HG02870 (cell line): ENCODE data around the gene AKAP13.

Experiments used
- ATAC-seq: cut with Tn5 transposase; IDR thresholded peaks from one replicate; pipeline ENCODE4 v1.9.1; 2021; ENCODE audit warnings: mild to moderate bottlenecking, moderate library complexity; ENCODE audit not compliant: unreplicated experiment

Gene AKAP13

DNA sequence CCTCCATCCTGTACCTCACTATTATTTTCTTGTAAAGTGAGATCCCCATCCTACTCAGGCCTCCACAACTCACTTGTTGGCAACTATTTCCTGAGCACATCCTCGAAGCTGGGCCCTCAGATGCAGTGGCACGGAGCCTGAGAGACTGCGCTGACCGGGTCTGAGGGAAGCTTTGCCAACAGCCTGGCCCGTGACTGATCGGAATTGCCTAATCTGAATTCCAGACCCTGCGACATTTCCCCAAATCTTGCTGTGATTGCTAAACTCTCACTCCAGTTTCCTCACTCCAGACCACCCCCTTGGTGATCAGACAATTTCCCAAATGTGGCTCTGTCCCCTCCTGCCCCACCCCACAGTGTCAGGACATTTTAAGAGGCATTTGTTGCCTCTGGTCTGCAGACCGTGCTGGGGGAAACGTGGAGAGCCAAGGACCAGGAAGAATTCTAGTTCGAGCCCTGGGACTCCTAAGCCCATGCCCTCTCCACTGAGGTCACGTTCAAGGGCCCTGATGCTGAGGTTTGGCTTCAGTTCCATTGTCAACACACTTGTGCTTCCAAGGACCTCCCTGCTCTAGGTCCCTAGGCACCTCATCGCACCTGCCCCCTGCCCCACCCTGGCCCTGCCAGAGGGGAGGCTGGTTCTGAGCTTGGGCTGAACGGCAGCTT is 391.5 kb downstream of the AKAP13 start:
- ATAC-seq: no peak

DNA sequence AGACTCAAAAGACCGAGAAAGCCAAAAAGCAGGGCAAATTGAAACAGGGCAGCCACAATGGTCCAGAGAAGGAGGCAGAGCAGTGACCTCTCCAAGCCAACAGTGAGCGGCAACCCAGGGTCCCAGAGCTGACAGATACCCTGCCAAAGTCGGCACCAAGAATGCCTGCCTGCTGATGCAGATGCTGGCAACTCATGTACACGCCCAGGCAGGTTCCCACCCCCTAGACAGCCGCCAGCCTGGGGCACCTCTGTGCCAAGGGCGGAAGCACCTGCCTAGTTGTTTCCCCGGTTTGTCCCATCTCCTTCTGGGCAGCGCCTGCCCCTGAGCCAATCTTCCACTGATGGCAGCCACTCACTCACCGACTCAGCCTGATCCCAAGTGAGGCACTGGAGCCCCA is 392.3 kb downstream of the AKAP13 start:
- ATAC-seq: no peak

DNA sequence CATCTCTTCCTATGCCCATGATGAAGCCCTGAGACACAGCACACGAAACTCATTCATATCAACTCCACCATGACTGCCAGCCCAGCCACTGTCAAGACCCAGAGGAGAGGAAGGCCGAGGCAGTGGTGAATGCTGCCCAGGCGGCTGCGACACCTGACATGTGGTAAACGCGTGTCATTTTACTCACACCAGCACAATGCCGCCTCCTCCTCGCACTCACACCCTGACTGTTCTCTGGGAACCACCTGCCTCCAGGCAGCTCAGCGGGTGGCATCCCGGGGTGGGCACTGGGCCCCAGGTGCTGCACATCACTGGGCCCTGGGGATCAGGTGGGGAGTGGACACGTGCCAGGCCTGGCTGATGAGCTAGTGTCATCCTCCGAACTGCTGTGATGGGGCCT is 392.8 kb downstream of the AKAP13 start:
- no peak for ATAC-seq

DNA sequence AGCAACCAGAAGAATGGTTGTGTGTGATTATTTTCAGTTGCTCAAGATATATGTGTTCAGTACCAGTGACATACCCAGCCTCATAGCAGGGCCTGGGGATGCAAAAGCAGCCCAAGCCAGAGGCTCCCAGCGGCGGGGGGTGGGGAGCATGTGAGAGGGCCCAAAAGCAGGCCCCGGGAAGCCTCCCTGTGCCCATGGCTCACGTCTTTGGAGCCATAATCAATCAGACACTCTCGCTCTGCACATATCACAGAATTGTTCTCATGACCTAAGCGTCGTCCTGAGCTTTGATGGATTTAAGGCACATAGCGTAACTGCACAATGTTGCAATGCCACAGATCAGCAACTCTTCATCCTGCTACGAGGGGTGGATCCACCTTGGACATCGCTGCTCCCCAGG is 393.6 kb downstream of the AKAP13 start:
- ATAC-seq: no peak

DNA sequence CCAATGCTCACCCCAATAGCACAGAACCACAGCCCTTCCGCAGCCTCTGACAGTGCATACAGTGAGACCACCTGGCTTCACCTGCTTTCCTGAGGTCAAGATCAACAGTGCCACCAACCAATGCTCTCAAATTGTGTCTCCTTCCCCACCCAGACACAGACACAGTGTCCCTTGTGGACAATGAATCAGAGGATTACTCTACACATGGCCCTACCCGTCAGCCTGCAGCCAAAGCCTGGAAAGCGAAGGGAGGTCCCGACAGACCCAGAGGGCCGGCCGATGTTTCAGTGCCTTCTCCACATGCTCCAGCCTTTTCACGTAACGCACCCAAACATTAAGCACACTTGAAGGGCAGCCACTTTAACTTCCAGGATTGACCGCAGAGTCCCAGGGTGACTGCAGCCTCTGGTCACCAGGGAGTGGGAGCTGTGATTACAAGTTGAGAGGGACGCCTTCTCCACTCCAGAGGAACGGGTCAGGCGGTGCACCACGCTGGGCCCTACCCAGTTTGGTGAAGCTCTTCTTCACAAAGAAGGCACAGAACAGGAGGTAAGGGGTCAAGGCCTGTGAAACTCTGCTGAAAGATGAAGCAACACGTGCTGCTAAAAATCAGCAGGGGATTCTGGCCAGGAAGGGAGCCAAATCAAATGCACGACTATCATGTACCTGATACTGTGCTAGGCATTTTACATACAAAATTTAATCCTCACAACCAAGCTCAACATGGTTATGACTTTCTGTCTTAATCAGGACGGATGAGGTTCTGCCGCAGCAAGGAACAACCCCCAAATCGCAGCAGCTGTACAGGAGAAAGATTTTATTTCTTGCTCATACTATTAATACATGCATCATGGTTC is 397.1 kb downstream of the AKAP13 start:
- ATAC-seq: no peak

DNA sequence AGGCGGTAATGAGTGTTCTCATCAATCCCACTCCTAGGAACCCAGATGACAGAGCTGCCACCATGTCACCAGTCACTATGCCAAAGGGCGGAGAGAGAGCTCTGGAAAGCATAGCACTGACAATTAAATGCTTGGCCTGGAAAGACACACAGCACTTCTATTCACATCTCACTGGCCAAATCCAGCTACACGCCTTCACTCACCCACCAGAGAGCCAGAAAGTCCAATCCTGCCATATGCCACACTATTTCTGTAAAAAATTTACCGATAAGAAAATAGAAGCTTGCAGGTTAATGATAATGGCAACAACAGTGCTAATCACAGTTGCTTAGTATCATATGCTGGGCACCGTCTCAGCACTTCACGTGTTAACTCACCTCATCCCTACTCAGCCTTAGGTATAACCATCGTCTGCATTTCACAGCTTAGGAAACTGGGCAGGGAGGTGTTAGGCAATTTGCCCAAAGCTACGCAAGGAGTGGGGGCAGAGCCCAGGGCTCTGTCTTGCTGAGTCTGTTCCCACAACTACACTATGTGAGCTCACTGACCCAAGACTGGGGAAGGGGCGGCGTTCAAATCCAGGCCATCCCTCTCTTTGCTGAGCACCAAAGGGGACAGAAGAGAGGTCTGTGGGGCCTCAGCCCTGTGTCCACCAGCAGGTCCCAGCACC is 397.8 kb downstream of the AKAP13 start:
- no peak for ATAC-seq

DNA sequence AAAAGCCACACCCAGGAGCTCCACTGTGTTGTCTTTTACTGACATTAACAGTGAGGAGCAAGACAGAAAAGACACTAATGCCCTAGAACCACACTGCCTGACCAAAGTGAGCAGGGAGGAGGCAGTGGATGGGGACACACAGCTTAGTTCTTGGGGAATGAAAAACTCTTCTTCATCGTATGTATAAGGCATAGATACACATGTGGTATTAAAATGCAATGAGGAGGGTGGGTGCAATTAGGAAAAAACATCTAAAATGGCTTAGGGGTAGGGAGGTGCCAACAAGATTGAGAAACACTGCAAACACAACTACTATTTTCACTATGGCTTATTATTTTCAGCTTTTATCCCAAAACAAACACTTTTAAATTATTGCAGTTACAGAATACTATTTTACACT is 398.8 kb downstream of the AKAP13 start:
- no peak for ATAC-seq

DNA sequence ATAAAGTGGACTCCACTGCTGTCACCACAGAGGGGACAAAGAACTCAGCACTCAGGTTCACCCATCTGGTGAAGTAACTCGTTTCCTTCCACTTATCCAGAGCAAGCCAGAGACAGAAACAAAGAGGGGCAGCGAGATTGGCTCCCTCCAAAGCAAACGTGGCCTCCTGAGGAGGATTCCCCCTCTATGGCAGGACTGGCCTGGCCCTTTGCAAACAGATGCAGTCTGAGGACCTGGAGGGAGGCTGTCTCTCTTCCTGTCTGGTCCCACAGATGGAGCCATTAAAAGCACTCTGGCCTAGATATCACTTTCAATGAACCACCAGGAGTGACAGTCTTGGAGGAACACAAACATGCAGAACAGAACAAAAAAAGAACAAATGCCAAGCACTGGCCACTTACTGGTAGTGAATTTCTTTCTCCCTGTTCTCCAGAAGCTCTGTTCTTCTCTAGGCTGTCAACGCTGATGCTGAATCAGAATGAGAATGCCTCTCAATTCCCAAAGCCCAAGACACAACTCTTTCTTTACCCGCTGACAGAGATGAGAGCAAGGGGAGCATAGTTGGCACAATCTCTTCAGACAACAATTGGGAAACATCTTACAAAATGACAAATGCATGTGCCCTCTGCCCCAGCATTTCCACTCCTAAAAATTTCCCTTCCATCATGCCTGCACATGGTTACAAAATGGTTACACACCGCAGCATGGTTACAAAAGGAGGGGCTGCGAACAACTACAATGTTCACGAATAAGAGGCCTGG is 400.0 kb downstream of the AKAP13 start:
- ATAC-seq: no peak

DNA sequence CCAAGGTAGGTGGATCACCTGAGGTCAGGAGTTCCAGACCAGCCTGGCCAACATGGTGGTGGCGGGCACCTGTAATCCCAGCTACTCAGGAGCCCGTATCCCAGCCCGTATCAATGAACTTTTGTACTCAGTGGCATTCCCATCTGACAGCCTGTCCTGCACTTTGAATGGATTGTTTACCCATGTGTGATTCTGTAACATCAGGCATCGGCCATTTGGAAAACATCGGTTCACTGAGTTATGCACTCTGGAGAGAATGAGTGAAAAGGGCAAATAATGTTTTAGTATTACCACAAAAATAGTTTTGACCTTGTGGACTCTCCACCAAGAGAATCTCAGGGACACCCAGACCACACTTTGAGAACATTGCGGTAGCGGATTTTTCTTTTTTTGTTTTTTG is 400.7 kb downstream of the AKAP13 start:
- ATAC-seq: no peak

DNA sequence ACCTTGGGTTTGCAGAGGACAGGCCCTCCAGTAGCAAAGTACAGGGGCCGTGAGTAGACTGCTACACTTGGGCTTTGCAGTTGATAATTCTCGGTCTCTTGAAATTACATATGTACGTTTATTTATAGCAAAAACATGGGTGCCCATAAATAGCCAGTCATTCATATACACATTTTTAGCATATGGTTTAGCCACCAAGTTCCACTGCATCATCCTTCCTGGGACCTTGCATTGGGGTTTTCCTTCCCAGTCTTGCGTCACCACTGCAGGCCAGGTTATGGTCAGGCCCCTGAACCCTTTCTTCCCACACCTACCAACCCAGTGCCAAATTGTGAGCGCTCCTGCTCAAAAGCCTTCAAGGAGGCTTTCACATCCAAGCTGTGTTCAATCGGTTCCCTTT is 401.7 kb downstream of the AKAP13 start:
- ATAC-seq: no peak

DNA sequence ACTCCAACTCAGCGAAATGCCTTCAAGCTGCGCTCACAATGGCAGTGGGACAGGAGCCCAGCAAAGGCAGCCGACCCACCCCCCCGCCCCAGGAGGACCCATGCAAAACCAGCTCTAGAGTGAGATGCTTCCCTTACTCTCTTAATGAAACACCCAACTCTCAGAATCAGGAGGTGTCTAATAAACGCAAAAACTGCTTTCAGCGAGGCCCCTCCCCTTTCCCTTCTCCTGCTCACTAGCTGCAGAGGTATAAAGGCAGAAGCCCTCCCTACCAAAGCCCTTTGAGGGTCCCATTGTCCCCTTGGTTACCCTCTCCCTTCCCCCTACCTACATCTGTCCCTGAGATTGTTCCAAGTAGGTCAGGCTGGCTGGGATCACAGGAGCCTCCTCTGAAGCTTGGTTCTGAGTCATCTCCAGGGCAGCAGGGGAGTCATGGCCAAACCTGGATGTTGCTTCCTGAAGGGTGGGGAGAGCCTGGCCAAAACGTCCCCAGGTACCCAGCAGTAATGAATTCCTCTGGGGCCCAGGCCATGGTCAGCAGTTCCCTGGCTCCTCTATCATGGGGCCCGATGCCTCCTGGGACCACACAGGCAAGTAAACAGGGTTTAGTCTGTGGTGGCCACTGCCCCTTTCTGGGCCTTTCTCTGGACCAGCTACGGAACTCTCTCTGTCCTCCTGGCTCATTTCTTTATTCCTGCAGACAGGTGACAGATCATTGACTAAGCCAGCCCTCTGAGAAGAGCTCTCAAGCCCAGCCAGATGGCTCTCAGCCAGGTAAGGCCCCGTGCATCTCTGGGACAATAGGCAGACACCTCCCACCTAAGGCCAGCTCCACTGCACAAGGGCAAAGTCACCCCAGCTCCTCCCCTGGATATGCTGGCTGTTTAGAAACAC is 405.7 kb downstream of the AKAP13 start:
- ATAC-seq: no peak

DNA sequence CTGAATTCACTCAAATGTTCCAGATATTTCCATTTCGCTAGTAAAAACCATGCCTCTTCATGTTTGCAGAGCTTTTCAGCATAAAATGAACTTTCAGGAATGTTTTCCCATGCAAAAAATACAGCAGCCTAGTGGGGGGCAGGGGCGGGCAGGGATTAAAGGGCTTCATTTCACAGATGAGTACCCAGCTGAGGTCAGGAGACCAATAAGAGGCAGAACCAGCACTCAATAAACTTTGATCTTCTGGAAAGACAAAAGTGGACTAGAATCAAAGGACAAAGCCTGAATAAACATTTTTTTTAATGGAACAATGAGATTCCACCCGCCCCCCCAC is 406.3 kb downstream of the AKAP13 start:
- ATAC-seq: no peak

DNA sequence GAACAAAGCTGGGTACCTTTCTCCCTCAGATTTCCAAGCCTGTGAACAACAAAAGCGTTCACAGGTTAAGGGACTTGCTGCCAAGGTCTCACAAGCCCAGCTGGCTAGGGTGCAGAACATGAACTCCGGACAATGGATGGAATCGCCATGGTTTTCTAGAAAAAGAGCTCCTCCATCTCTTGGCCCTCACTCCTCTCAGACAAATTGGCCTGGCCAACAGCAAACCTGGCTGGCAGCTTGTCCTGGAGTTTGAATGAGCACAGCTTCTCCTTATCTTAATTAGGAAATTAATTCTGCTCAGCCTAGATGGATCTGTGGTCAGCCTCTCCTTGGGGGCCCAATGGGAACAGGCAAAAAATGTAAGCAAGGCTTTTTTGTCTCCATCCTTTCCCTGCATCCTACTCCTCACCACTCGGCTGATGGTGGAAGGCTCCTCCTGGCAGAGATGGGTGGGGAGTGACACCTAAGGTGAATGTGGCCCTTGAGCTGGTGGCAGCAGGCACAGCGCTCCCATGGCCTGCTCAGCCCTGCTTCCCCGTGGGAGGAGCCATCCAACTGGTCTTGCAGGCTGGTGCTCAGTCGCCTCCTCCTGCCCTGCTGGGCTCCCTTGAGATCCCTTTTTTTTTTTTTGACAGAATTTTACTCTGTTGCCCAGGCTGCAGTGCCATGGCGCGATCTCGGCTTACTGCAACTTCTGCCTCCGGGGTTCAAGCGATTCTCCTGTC is 408.5 kb downstream of the AKAP13 start:
- no peak for ATAC-seq

DNA sequence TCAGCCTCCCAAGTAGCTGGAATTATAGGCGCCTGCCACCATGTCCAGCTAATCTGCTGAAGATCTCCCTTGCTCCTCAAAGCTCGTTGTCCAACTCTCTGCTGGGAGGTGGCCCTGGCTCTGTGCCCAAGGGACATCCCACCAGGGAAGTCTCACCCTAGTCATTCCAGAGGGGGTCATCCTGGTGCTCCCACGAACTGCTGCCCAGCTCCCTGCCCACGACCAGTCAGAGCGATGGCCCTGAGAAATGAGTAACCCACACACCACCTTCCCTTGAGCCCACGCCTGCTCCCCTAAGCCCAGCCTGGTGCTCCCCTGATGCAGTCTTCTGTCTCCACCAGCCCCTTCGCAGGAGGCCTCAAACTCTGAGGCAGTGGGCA is 409.1 kb downstream of the AKAP13 start:
- no peak for ATAC-seq

DNA sequence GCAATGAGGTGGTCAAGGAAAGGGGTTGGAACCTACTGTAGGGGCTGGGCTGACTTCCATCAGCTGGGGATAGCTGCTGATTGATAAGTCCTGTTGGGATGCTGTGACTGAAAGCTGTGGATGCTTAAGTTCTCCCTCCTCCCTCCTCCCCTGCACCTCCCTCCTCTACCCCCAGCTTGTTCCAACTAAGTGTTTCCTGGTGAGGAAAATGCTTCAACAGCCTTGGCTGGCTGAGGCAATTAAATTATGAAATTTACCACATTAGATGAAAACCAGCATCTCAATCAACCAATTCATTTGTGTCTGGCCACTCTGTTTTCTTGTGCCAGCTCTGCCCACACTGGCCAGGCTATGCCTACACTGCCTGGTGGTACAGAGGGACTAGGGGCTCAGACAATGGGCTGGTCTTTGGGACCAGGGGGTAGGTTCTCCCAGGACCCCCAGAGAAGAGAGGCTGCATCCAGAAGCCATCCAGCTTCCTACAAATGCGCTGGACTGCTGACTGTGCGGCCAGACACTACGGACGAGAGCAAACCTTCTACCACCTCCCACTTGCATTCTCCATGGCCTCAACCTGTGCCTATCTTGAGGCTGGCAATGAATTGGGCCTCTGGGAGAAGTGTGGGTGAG is 411.8 kb downstream of the AKAP13 start:
- ATAC-seq: no peak

DNA sequence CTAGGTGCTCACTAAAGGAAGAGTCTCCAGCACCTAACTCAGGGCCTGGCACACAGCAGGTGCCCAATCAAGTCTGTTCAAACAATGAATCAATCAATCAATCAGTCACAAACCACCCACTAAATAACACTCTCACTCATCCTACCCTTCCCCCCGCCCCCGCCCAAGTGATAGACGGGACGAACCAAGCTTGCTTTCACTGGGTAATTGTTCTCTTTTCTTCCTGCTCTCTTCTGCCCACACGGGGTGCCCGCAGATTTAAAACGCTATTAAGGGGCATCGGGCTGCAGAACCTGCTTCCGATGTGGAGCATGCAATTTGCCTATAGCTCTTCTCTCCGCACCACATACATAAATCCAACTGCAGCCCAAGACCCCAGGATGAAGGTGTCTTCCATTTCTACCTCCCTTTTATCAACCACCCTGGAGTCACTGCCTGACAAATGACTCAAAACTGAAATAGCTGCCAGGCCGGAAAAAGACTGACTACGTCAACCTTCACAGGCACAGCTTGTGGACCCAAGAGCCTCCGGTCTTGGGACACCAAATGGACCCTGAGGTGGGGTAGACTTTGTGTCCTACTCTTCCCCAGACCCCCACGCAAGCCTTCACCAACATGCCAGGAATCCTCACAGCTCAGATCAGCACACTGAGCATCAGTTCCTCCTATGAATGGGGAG is 412.6 kb downstream of the AKAP13 start:
- ATAC-seq: no peak

DNA sequence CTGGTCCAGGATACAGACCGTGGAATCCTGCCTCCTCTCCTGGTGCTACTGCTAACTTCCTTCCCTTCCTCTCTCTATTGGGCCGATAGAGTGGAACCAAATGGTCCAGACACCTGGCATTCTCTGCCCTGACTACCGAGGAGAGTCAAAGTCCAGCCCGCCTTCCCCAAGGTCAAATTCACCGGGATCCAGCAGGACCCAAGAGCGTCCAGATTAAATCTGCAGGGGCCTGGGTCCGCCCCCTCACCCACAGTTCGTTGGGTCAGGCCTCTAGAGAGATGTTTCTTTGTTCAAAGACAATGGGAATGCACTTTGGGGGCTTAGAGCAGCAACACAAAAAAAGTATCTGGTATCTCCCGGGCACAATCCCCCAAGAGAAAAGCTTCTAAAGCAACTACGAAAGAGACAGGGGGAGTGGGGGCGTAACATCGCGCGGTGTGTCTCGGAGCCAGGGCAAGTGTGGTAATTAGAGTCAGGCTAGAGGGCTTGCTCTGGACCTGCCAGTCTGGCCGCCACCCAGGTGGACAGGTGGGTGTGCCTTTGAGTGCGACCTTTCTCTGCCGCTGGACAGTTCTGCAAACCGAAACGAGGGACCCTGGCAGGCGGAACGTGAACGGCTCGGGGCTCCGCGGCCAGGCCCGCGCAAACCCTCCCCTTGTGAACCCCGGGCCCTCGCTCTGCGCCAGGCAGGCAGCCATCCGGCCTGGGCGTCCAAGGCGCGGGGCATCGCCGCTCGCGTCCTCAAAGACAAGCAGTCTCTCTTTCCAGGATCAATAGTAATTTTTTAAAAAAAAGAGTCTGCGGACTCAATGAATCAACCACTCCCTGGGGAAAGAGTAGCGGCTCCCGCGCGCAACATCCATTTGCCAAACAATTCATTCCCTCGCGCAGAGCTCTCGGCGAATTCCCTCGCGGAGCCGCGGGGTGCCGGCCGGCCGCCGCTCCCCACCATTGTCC is 413.5 kb downstream of the AKAP13 start:
- ATAC-seq: peak; percentile 32
